ENCODE data around the gene SFXN5.

- TF ChIP-seq CTCF (IDR thresholded peaks at IDR 0.05) (no peak), POLR2A (IDR thresholded peaks at IDR 0.05) (no peak)
These were observed 87.3 kb downstream of the SFXN5 start for GRCh38 chr2:72984172-72984671.
